ENCODE data around the gene MEG3.
"Not testable (repeated sequence)": the region's sequence is repeated elsewhere in the genome, so short reads cannot be mapped to it uniquely, and the experiment has no call there.

The MEG3 gene

GRCh38 chr14:100789460-100790417, 36.2 kb upstream of the MEG3 start:
- no peak for TF ChIP-seq CTCF (conservative IDR thresholded peaks at IDR 0.05)
- no peak overlapping the region for H3K27ac ChIP-seq

- TF ChIP-seq CTCF (conservative IDR thresholded peaks at IDR 0.05): no peak
These were observed 35.2 kb upstream of the MEG3 start for GRCh38 chr14:100790502-100791347.

GRCh38 chr14:100791348-100791735, 34.6 kb upstream of the MEG3 start:
- no peak for TF ChIP-seq CTCF (conservative IDR thresholded peaks at IDR 0.05)
- no peak overlapping the region for H3K27ac ChIP-seq

More at GRCh38 chr14:100790502-100791347, 35.2 kb upstream of the MEG3 start:
- no peak overlapping the region for H3K27ac ChIP-seq

- TF ChIP-seq CTCF (conservative IDR thresholded peaks at IDR 0.05): no peak
- H3K27ac ChIP-seq: no peak overlapping the region
These were observed 33.9 kb upstream of the MEG3 start for GRCh38 chr14:100791995-100792394.

- no peak for TF ChIP-seq CTCF (conservative IDR thresholded peaks at IDR 0.05)
- H3K27ac ChIP-seq: no peak overlapping the region
These were observed 29.0 kb upstream of the MEG3 start for GRCh38 chr14:100796946-100797345.

GRCh38 chr14:100800041-100800440, 25.9 kb upstream of the MEG3 start:
- TF ChIP-seq CTCF (conservative IDR thresholded peaks at IDR 0.05): no peak
- no peak overlapping the region for H3K27ac ChIP-seq

- not testable (repeated sequence) for H3K27ac ChIP-seq
These were observed 24.5 kb upstream of the MEG3 start for GRCh38 chr14:100801433-100801832.
